GM12801 (cell line): ENCODE measurements around the gene ZBTB1.

Experiments
- CTCF ChIP-seq: IDR thresholded peaks from one replicate; pipeline ENCODE4 v1.5.1; 2011; ENCODE audit warnings: control low read depth; ENCODE audit not compliant: insufficient read length; ENCODE audit errors: extremely low read depth

The ZBTB1 gene

GRCh38 chr14:64513271-64513670 is 8.7 kb downstream of the ZBTB1 start:
- no peak for TF ChIP-seq CTCF

GRCh38 chr14:64515053-64515452 is 10.5 kb downstream of the ZBTB1 start:
- TF ChIP-seq CTCF = no peak

GRCh38 chr14:64516969-64517368 is 12.4 kb downstream of the ZBTB1 start:
- no peak for TF ChIP-seq CTCF

- TF ChIP-seq CTCF = no peak
Measured at GRCh38 chr14:64518229-64518628, 13.7 kb downstream of the ZBTB1 start.

- TF ChIP-seq CTCF = no peak
Measured at GRCh38 chr14:64520699-64521098, 16.1 kb downstream of the ZBTB1 start.

GRCh38 chr14:64522591-64523355 is 18.2 kb downstream of the ZBTB1 start:
- no peak for TF ChIP-seq CTCF

GRCh38 chr14:64525354-64525753 is 20.8 kb downstream of the ZBTB1 start:
- TF ChIP-seq CTCF = no peak
